Lung (tissue), 12 donors: ENCODE measurements around the gene CERCAM. TPM values are rescaled to one million over a fixed set of nuclear protein-coding genes. Genes with fewer than 3 reads are reported as not detected.
"Not testable (repeated sequence)": the region's sequence is repeated elsewhere in the genome, so short reads cannot be mapped to it uniquely, and the experiment has no call there.

Experiments used
- ATAC-seq: fragments of 200-7000 bp; cut with Tn5 transposase; one replicate; pipeline ENCODE4 v1.9.1; 2020; ENCODE audit warnings: moderate number of reproducible peaks; ENCODE audit not compliant: insufficient read depth, low FRiP score
- DNase-seq, 3 donors: peaks; one replicate each; pipeline ENCODE4 v3.0.0-alpha.2; 2013 to 2017
- H3K27ac ChIP-seq, 2 donors: one replicate each; pipeline ENCODE4 v1.5.1; 2013; ENCODE audit warnings: mild to moderate bottlenecking in 2 of 2, moderate library complexity in 2 of 2, control low read depth in 1 of 2, inconsistent platforms in 1 of 2, low read depth in 1 of 2, low read length in 1 of 2
- H3K27me3 ChIP-seq, 3 donors: one replicate each; pipeline ENCODE4 v1.5.1; 2013; ENCODE audit warnings: low read length in 2 of 3; ENCODE audit not compliant: control insufficient read depth in 3 of 3, insufficient read depth in 3 of 3
- H3K36me3 ChIP-seq, 4 donors: one replicate each; pipeline ENCODE4 v1.5.1; 2013; ENCODE audit warnings: low read length in 4 of 4, mild to moderate bottlenecking in 1 of 4, moderate library complexity in 1 of 4; ENCODE audit not compliant: control insufficient read depth in 4 of 4, insufficient read depth in 4 of 4
- H3K4me1 ChIP-seq, 5 donors: one replicate each; pipeline ENCODE4 v1.5.1; 2013; ENCODE audit warnings: low read length in 5 of 5, mild to moderate bottlenecking in 2 of 5, moderate library complexity in 1 of 5; ENCODE audit not compliant: control insufficient read depth in 5 of 5, insufficient read depth in 5 of 5
- H3K4me3 ChIP-seq: one replicate; pipeline ENCODE4 v1.5.1; 2013; ENCODE audit warnings: mild to moderate bottlenecking, control low read depth, moderate library complexity
- H3K9ac ChIP-seq, 2 donors: one replicate each; pipeline ENCODE4 v1.5.1; 2013; ENCODE audit warnings: low read length in 2 of 2, control low read depth in 1 of 2; ENCODE audit not compliant: insufficient read depth in 1 of 2
- H3K9me3 ChIP-seq, 4 donors: one replicate each; pipeline ENCODE4 v1.5.1; 2013; ENCODE audit warnings: low read length in 3 of 4, mild to moderate bottlenecking in 1 of 4, moderate library complexity in 1 of 4; ENCODE audit not compliant: control insufficient read depth in 4 of 4, insufficient read depth in 3 of 4
- WGBS, 2 donors: extraction: QIAGEN DNeasy Blood & Tissue Kit; methylation state at CpG; one replicate each; pipeline ENCODE4 v1.1.7; 2013; 5-methylcytosine and 5-hydroxymethylcytosine counted together
- polyA plus RNA-seq, 2 donors: library from polyadenylated mRNA; stranded (reverse); fragments of 200-250 nt; gene quantifications; one replicate each; pipeline ENCODE4 v1.2.1, GENCODE V29; 2013
- total RNA-seq, 2 donors: library from RNA; depleted of rRNA in 1 of 2; stranded (reverse); fragments of >200 nt in 1 of 2; gene quantifications; one replicate each; pipeline ENCODE4 v1.2.1, GENCODE V29; 2014 to 2021
- TF ChIP-seq, protein P1 (sequence below): IDR thresholded peaks from 2 replicates; pipeline ENCODE4 v1.5.1; 2012; ENCODE audit warnings: mild to moderate bottlenecking; ENCODE audit errors: control extremely low read depth, extremely low read depth
- donor health status: control.
- donor health status: control.
- donor health status: Bipolar disorder and iron deficiency.
- donor health status: healthy.
- donor health status: DM: yes; HTN: yes; CAD: no.

CERCAM gene
- total and polyA plus RNA-seq, 4 donors, result 6.0 to 27.5 (median 14.3) TPM

DNA sequence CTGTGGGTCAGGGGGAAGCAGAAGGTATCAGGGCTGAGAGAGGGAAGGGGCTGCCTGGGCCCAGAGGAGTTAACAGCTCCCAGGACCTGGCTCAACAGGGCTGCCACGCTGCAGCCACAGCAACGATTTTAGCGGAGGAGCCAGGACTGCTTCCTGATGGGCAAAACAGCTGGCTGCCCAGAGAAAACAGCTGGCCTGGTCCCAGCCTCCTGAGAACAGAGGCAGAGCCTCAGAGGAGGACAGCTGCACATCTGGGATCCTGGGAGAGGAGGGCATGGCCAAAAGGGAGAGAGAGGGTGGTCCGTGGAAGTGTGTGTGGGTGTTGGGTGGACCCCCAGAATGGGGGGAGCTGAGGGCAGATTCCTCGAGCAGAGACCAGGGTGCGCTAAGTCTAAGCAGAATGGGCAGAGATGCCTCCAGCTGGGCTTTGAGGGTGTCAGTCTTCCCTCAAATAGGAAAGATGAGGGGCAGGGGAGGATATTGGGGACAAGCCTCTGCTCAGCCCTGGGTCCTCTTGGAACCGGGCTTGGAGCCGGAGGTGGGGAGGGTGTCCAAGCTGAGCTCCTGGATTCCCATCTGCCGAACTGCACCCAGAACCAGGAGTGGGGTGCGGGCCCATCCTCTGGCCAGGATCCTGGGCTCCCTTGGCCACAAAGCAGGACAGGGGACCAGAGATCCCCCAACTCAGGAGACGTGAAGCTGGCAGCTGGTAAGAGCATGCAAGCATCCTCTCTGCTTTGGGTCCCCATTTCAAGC lies 9.1 kb upstream of the CERCAM start:
- peak; percentile 59 to 67 (median 65) for DNase-seq

DNA sequence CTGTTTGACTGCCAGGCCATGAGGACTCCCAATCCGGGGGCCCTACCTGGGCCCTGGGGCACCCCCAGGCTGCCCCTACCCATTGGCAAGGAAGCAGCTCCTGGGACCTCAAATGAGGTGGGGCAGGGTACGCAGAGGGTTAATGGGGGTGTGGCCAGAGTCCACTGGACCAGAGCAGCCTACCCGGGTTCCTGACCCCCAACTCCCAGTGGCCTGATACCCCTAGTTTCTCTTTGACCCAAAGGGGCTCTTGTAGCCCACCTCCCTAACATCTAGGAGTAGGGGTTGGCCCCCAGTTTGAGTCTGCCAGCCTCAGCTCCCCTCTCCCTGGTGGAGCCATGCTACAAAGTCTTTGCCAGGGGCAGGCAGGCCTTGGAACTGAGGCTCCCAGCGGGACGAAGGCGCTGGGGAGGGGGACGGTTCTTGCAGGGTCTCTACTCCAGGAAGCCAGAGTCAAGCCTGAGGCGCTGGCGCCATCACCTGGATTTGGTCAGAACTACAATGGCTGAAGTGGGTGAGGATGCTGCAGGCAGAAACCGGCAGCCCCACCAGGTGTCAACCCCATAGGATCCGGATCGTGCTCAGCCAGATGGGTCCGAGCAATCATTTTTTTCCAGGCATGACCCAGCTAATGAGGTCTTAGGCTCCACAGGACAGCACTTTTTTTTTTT lies 8.4 kb upstream of the CERCAM start:
- TF ChIP-seq, protein P1, sequence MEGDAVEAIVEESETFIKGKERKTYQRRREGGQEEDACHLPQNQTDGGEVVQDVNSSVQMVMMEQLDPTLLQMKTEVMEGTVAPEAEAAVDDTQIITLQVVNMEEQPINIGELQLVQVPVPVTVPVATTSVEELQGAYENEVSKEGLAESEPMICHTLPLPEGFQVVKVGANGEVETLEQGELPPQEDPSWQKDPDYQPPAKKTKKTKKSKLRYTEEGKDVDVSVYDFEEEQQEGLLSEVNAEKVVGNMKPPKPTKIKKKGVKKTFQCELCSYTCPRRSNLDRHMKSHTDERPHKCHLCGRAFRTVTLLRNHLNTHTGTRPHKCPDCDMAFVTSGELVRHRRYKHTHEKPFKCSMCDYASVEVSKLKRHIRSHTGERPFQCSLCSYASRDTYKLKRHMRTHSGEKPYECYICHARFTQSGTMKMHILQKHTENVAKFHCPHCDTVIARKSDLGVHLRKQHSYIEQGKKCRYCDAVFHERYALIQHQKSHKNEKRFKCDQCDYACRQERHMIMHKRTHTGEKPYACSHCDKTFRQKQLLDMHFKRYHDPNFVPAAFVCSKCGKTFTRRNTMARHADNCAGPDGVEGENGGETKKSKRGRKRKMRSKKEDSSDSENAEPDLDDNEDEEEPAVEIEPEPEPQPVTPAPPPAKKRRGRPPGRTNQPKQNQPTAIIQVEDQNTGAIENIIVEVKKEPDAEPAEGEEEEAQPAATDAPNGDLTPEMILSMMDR, result peak; percentile 18
- DNase-seq, result peak; percentile 71 to 81 (median 73)
- H3K9me3 ChIP-seq, result no peaks in the 10 kb centered on the region
- H3K36me3 ChIP-seq, result no peaks in the 10 kb centered on the region
- H3K27me3 ChIP-seq, result peaks cover 0 to 4% (median 3%) of the 10 kb centered on the region in 3 donors
- H3K4me3 ChIP-seq, result no peak overlapping the region
- H3K4me1 ChIP-seq, result peaks cover 0 to 3% (median 0%) of the 10 kb centered on the region in 5 donors
- peak; percentile 69 for ATAC-seq
- no peak overlapping the region for H3K9ac ChIP-seq
- H3K27ac ChIP-seq, result no peak overlapping the region
- 15 to 16% methylated on average over 13 of the region's 13 CpGs for WGBS, 2 donors

More for the DNA sequence above, 9.1 kb upstream of the CERCAM start:
- Histone ChIP-seq H3K36me3 (no peaks in the 10 kb centered on the region), H3K27me3 (peaks cover 0 to 4% (median 3%) of the 10 kb centered on the region in 3 donors), H3K9ac (no peak overlapping the region), H3K27ac (no peak overlapping the region), H3K9me3 (no peaks in the 10 kb centered on the region), H3K4me1 (peaks cover 0 to 2% (median 0%) of the 10 kb centered on the region in 5 donors), H3K4me3 (no peak overlapping the region)
- no peak for ATAC-seq
- TF ChIP-seq, protein P1, result no peak
- WGBS, 2 donors, result 54 to 55% methylated on average over 11 of the region's 11 CpGs

DNA sequence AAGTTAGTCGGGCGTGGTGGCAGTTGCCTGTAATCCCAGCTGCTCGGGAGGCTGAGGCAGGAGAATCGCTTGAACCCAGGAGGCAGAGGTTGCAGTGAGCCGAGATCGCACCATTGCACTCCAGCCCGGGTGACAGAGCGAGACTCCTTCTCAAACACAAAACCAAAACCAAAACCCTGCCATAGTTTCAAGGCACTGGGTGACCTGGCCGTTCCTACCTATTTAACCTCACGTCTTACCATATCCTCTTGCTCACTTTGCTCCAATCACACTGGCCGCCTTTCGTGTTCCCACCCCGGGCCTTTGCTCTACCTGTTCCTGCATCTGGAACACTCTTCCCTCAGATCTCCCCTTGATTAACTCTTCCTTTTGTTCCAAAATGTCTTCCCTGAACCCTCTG lies 6.9 kb upstream of the CERCAM start:
- 87 to 92% methylated on average over 13 of the region's 13 CpGs for WGBS, 2 donors
- not testable (repeated sequence) for H3K4me3 ChIP-seq, H3K9ac ChIP-seq, H3K27me3 ChIP-seq, H3K9me3 ChIP-seq, H3K27ac ChIP-seq, H3K4me1 ChIP-seq, ATAC-seq, H3K36me3 ChIP-seq, DNase-seq

DNA sequence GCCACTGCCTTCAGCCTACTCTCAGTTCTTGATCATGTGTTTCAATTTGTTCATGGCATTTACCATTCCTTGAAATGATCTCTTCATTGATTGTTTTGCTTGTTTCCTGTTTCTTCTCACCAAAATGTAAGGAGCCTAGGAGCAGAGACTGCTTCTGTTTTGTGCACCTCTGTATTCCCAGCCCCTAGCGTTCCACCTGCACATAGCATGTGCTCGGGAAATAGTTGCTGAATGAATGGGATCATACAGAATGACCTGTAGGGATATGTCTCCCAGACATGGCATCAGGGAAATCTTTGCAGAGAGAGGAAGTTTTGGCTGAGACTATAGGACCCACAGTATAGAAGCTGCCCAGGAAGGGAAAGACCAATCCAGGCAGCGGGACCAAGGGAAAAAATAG lies 6.2 kb upstream of the CERCAM start:
- WGBS, 2 donors, result 64 to 70% methylated on average over 3 of the region's 3 CpGs
- Histone ChIP-seq H3K9me3 (no peaks in the 10 kb centered on the region), H3K27ac (no peak overlapping the region), H3K4me1 (peaks cover 0 to 10% (median 0%) of the 10 kb centered on the region in 5 donors), H3K27me3 (no peaks in the 10 kb centered on the region), H3K4me3 (no peak overlapping the region), H3K9ac (no peak overlapping the region), H3K36me3 (no peaks in the 10 kb centered on the region)
- TF ChIP-seq, protein P1, result no peak
- no peak for ATAC-seq
- DNase-seq, result no peak
